GM20431 (cell line): ENCODE results near the gene ACTR1A.

Experiments used
- in situ Hi-C: fragments of 300-500 bp; cut with MseI, MboI; formaldehyde crosslinking; loops from one replicate; pipeline ENCODE4 v1.15.0; 2020; ENCODE audit warnings: low sequenced_read_pairs; ENCODE audit not compliant: unreplicated experiment

The ACTR1A gene

DNA sequence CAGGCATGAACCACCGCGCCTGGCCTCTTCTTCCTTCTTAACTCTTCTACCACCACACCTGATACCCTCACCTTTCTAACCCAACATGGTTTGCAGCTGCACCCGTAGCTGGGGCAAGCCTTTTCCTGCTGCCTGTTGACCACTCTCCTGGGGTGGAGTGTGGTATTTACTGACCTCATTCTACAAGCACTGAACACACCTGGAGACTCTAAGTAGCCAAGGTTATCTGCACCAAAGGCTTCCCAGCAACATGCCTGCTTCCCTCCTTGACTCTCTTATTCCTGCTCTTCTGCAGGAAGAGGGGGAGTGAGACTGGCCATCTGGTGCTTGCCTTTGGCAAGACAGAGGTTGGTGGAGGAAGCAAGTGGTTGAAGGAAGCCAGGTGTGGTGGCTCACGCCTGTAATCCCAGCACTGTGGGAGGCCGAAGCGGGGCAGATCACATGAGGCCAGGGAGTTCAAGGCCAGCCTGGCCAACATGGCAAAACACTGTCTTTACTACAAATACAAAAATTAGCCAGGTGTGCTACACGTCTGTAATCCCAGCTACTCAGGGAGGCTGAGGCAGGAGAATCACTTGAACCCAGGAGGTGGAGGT, 10.1 kb downstream of the ACTR1A start:
- in situ Hi-C loops = loop anchor here (25.0 kb wide), 1 partner anchor 255 kb away; the partner anchor contains the start of genes ELOVL3, GBF1 and PITX3

DNA sequence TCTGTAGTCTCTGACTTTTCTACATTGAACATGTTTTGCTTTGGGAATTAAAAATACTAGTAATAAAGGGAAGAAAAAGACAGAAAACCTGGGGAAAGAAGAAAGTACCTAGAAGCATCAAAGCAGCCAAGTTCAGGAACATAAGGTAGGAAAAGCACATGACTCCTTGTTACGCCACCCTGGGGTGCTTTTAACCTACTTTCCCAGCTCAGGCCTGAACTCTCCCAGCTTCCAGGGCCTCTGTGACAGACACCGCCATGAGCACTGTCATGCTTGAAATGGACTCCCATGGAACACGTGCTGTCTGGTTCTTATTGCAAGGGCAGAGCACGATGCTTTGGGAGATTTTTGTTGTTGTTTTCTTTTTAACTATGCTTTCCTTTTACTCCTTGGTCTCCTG, 11.4 kb downstream of the ACTR1A start:
- in situ Hi-C loops = loop anchor here (25.0 kb wide), 1 partner anchor 254 kb away; the partner anchor contains the start of genes ELOVL3, GBF1 and PITX3

GRCh38 chr10:102485093-102485784, 17.3 kb downstream of the ACTR1A start:
- in situ Hi-C loops = loop anchor here (25.0 kb wide), 1 partner anchor 248 kb away; the partner anchor contains the start of genes ELOVL3, GBF1 and PITX3

DNA sequence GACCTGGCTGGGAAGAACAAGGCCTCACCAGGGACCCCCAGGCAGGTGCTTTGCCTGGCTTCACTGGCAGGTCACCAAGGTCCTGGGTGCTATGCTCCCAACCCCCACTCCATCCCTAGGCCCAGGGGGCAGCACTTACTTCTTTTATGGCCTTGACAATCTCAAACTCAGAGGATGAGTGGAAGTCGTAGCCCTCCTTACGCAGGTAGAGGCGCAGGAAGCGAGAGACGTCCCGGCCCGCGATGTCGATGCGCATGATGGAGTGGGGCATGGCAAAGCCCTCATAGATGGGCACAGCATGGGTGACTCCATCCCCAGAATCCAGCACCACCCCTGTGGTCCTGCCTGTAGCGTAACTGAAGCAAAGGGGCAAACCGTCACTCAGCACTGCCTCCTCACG, 18.5 kb downstream of the ACTR1A start:
- in situ Hi-C loops = loop anchor here (25.0 kb wide), 1 partner anchor 247 kb away; the partner anchor contains the start of genes ELOVL3, GBF1 and PITX3

GRCh38 chr10:102480396-102480795, 22.1 kb downstream of the ACTR1A start:
- in situ Hi-C loops = loop anchor here (25.0 kb wide), 1 partner anchor 243 kb away; the partner anchor contains the start of genes ELOVL3, GBF1 and PITX3

GRCh38 chr10:102479651-102480050, 22.9 kb downstream of the ACTR1A start:
- in situ Hi-C loops = loop anchor here (25.0 kb wide), 1 partner anchor 242 kb away; the partner anchor contains the start of genes ELOVL3, GBF1 and PITX3

DNA sequence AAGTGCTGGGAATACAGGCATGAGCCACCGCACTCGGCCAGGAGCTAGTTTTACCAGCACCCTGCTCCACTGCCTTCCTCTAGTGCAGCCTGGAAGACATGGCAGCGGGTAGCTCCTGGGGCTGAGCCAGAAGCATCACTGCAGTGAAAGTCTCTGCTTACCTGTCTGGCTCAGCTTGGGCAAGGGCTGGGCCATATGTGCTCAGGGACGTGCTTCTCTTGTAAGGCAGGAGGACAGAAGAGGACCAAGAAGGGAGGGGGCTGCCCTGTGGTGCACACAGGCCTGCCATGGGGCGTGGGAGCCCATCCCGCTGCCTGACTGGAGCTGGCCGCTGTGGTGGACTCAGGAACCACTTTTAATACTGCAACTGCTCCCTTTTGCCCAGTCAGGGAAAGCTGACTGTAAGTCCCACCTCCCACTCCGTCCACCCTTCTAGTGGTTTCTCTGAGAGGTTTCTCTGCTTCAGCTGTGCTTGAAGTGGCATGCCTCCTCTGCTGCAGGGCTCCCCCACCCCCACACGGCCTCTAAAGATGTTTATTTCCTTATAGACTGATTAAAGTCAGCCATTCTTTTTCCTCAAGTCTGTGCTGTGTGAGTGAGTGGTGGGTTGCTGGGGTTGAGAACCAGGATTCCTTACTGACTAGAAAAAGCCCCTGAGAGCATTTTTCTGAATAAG, 25.9 kb downstream of the ACTR1A start:
- in situ Hi-C loops = loop anchor here (25.0 kb wide), 1 partner anchor 239 kb away; the partner anchor contains the start of genes ELOVL3, GBF1 and PITX3

DNA sequence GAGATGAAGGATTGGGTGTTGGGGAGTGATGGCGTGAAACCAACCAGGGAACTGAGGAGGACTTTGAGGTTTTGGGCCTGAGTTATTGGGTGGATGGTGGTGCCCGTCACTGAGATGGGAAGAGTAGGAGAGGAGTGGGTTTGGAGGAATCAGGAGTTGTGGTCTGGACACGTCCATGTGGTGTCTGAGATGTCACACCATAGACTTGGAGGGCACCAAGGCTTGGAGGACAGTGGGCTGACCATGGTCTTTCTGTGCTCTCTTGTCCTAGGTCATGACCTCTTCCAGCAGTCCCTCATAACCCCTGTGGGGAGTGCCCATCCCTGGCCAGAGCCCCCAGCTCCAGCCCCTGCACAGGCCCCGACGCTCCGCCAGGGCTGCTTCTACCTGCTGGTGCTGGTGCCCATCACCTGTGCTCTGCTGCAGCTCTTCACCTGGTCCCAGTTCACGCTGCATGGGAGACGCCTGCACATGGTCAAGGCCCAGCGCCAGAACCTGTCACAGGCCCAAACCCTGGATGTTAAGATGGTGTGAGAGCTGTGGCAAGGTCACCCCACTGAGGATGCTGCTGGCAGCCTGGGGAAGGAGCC, 27.0 kb downstream of the ACTR1A start:
- in situ Hi-C loops = loop anchor here (25.0 kb wide), 1 partner anchor 238 kb away; the partner anchor contains the start of genes ELOVL3, GBF1 and PITX3

DNA sequence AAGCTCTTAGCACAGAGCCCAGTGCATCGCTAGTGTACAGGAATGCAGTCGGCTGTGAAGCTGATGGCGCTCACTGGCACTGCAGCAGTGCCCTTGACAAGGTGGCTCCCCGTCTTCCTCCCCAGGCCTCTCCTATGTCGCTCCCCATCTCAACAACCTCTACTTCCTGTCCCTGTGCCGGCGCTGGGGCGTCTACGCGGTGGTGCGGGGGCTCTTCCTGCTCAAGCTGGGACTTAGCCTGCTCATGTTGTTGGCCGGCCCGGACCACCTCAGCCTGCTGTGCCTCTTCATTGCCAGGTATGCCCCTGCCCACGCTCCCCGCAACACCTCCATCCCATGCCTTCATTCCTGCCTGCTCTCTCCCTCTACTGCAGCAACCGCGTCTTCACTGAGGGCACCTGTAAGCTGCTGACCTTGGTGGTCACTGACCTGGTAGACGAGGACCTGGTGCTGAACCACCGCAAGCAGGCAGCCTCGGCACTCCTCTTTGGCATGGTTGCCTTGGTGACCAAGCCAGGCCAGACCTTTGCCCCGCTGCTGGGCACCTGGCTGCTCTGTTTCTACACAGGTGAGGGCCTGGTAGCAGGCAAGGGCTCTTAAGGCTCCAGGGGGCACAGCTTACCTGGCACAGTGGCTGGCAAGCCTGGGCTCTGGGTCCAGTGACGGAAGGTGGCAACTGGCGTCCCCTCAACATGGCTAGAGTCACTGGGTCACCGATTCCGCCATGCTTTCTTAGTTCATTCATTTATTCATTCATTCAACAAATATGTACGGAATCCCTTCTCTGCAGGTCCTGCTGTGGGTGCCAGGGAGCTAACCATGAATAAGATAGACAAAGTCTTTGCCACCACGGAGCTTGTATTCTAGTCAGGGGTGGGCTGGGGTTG, 28.8 kb downstream of the ACTR1A start:
- in situ Hi-C loops = no loop called here

DNA sequence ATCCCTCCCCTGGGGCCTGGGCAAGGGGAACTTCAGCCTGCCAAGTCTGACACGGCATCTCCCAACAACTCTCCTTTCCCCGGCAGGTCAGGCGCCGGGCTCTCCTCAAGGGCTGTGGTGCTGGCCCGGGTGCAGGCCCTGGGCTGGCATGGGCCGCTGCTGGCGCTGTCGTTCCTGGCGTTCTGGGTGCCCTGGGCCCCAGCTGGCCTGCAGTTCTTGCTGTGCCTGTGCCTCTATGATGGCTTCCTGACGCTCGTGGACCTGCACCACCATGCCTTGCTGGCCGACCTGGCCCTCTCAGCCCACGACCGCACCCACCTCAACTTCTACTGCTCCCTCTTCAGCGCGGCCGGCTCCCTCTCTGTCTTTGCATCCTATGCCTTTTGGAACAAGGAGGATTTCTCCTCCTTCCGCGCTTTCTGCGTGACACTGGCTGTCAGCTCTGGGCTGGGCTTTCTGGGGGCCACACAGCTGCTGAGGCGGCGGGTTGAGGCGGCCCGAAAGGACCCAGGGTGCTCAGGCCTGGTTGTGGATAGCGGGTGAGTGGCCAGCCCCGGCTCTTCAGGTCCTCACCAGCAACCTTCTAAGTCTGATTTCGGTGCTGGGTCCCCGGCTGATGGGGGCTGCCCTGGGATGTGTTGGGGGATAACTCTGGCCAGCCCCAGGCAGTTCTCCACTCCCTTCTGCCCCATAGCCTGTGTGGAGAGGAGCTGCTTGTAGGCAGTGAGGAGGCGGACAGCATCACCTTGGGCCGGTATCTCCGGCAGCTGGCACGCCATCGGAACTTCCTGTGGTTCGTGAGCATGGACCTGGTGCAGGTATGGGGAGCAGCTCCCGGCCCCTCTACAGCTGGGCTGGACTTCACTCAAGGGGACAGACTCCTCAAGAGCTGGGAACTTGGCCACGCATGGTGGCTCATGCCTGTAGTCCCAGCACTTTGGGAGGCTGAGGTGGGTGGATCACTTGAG, 31.6 kb downstream of the ACTR1A start:
- in situ Hi-C loops = no loop called here

GRCh38 chr10:102468683-102469082, 33.8 kb downstream of the ACTR1A start:
- in situ Hi-C loops = no loop called here

DNA sequence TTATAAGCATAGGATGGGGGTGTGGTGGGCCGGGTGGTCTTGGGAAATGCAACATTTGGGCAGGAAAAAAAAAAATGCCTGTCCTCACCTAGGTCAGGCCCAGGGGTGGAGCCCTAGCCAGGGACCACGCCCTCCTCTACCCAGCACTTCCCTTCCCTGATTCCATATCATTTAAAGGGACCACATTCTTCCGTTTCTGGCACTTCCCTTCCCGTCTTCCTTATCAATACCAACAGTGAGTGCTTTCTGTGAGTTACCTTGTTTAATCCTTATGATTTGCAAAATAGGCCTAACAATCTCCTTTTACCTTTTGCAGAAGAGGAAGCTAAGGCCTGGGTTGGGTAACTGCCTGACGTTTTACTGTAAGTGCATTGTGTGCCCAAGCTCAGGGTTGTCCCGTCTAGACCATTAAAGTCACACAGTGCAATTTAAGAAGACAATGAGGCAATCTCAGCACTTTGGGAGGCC, 34.5 kb downstream of the ACTR1A start:
- in situ Hi-C loops = no loop called here

DNA sequence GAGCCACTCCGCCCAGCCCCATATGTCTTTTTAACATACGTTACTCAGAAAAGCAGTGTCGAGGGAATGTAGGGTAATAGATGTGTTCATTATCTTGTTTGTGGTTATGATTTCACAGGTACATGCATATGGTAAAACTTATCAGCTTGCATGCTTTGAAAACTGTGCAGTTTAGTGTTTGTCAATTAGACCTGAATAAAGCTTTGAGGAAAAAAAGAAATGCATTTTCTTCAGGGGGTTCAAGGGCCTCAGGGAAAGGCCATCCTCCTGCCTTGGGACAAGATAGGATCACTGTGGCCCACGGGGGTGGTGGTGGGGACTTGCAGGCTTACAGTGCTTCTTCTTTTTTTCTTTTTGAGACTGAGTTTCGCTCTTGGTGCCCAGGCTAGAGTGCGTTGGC, 35.2 kb downstream of the ACTR1A start:
- in situ Hi-C loops = no loop called here

DNA sequence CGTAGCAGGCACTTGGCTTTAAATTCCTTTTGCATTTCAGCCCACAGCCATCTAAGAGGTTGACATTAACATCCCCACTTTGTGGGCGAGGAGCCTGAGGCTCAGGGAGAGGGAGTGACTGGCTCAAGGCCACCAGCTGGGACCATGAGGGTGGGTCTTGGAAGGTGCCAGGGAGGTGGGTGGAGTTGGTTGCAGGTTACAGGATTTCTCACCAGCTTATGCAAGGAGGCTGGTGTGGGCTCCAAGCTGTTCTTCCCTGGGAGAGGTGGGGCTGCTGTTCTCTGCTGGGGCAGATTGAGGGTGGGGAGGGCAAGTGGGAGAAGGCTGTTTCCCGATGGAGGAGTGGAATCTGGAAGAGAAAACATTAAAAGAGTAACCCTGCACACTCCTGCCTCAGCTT, 37.0 kb downstream of the ACTR1A start:
- in situ Hi-C loops = no loop called here

GRCh38 chr10:102463983-102464382, 38.5 kb downstream of the ACTR1A start:
- in situ Hi-C loops = no loop called here

GRCh38 chr10:102462512-102463054, 39.9 kb downstream of the ACTR1A start:
- in situ Hi-C loops = no loop called here

GRCh38 chr10:102461187-102462054, 41.1 kb downstream of the ACTR1A start:
- in situ Hi-C loops = no loop called here
